ENCODE results near the gene ENOX1.

The ENOX1 gene

GRCh38 chr13:43362556-43362955 lies 424.2 kb downstream of the ENOX1 start:
- TF ChIP-seq PPARA (CRISPR knock-in tag; IDR thresholded peaks at IDR 0.05; ENCODE audit: borderline replicate concordance) (no peak), TCF4 (CRISPR knock-in tag; IDR thresholded peaks at IDR 0.05; ENCODE audit: borderline replicate concordance) (no peak), ESRRG (CRISPR knock-in tag; IDR thresholded peaks at IDR 0.05) (no peak), RARB (CRISPR knock-in tag; IDR thresholded peaks at IDR 0.05) (no peak), PATZ1 (CRISPR knock-in tag; IDR thresholded peaks at IDR 0.05; ENCODE audit: borderline replicate concordance) (no peak), ZNF70 (CRISPR knock-in tag; IDR thresholded peaks at IDR 0.05) (no peak)
- no peak for ATAC-seq

- ATAC-seq, result no peak
- TF ChIP-seq TOX (CRISPR knock-in tag; IDR thresholded peaks at IDR 0.05; ENCODE audit: borderline replicate concordance) (no peak), ISL1 (CRISPR knock-in tag; IDR thresholded peaks at IDR 0.05) (no peak), ZFP30 (CRISPR knock-in tag; IDR thresholded peaks at IDR 0.05) (no peak), RARB (CRISPR knock-in tag; IDR thresholded peaks at IDR 0.05) (no peak), OSR1 (CRISPR knock-in tag; IDR thresholded peaks at IDR 0.05) (no peak), ZC3H10 (CRISPR knock-in tag; IDR thresholded peaks at IDR 0.05) (no peak), TCF4 (CRISPR knock-in tag; IDR thresholded peaks at IDR 0.05; ENCODE audit: borderline replicate concordance) (no peak), ZFP3 (CRISPR knock-in tag; IDR thresholded peaks at IDR 0.05) (no peak), ZNF70 (CRISPR knock-in tag; IDR thresholded peaks at IDR 0.05) (no peak), ZNF8 (CRISPR knock-in tag; IDR thresholded peaks at IDR 0.05) (no peak), GLIS3 (CRISPR knock-in tag; IDR thresholded peaks at IDR 0.05) (no peak), SNAI2 (CRISPR knock-in tag; IDR thresholded peaks at IDR 0.05) (no peak), BACH2 (CRISPR knock-in tag; IDR thresholded peaks at IDR 0.05; ENCODE audit: borderline replicate concordance) (no peak)
- TF ChIP-seq, protein P1, sequence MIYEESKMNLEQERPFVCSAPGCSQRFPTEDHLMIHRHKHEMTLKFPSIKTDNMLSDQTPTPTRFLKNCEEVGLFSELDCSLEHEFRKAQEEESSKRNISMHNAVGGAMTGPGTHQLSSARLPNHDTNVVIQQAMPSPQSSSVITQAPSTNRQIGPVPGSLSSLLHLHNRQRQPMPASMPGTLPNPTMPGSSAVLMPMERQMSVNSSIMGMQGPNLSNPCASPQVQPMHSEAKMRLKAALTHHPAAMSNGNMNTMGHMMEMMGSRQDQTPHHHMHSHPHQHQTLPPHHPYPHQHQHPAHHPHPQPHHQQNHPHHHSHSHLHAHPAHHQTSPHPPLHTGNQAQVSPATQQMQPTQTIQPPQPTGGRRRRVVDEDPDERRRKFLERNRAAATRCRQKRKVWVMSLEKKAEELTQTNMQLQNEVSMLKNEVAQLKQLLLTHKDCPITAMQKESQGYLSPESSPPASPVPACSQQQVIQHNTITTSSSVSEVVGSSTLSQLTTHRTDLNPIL (CRISPR knock-in tag; IDR thresholded peaks at IDR 0.05; ENCODE audit: low read depth), result no peak
- TF ChIP-seq, protein P2, sequence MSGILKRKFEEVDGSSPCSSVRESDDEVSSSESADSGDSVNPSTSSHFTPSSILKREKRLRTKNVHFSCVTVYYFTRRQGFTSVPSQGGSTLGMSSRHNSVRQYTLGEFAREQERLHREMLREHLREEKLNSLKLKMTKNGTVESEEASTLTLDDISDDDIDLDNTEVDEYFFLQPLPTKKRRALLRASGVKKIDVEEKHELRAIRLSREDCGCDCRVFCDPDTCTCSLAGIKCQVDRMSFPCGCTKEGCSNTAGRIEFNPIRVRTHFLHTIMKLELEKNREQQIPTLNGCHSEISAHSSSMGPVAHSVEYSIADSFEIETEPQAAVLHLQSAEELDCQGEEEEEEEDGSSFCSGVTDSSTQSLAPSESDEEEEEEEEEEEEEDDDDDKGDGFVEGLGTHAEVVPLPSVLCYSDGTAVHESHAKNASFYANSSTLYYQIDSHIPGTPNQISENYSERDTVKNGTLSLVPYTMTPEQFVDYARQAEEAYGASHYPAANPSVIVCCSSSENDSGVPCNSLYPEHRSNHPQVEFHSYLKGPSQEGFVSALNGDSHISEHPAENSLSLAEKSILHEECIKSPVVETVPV (CRISPR knock-in tag; IDR thresholded peaks at IDR 0.05), result no peak
Observed at GRCh38 chr13:43360892-43361610, 425.7 kb downstream of the ENOX1 start.

GRCh38 chr13:43360171-43360570 lies 426.6 kb downstream of the ENOX1 start:
- no peak for ATAC-seq
- no peak for TF ChIP-seq GLIS3 (CRISPR knock-in tag; IDR thresholded peaks at IDR 0.05)
- TF ChIP-seq PATZ1 (CRISPR knock-in tag; IDR thresholded peaks at IDR 0.05; ENCODE audit: borderline replicate concordance), result no peak
- TF ChIP-seq RARB (CRISPR knock-in tag; IDR thresholded peaks at IDR 0.05), result no peak
- TF ChIP-seq TOX (CRISPR knock-in tag; IDR thresholded peaks at IDR 0.05; ENCODE audit: borderline replicate concordance), result no peak
- no peak for TF ChIP-seq CSDC2 (CRISPR knock-in tag; IDR thresholded peaks at IDR 0.05)
- no peak for TF ChIP-seq TCF4 (CRISPR knock-in tag; IDR thresholded peaks at IDR 0.05; ENCODE audit: borderline replicate concordance)
- TF ChIP-seq BACH2 (CRISPR knock-in tag; IDR thresholded peaks at IDR 0.05; ENCODE audit: borderline replicate concordance), result no peak
- TF ChIP-seq OSR1 (CRISPR knock-in tag; IDR thresholded peaks at IDR 0.05), result no peak
- TF ChIP-seq, protein P1 (CRISPR knock-in tag; IDR thresholded peaks at IDR 0.05; ENCODE audit: low read depth), result no peak
- TF ChIP-seq, protein P2 (CRISPR knock-in tag; IDR thresholded peaks at IDR 0.05), result no peak
- no peak for TF ChIP-seq POU6F1 (CRISPR knock-in tag; IDR thresholded peaks at IDR 0.05; ENCODE audit: borderline replicate concordance, low read depth)
- TF ChIP-seq ARNTL (CRISPR knock-in tag; IDR thresholded peaks at IDR 0.05; ENCODE audit: borderline replicate concordance, low read depth), result no peak
- TF ChIP-seq ZNF8 (CRISPR knock-in tag; IDR thresholded peaks at IDR 0.05), result no peak
- TF ChIP-seq ZFP3 (CRISPR knock-in tag; IDR thresholded peaks at IDR 0.05), result no peak
- TF ChIP-seq ZC3H10 (CRISPR knock-in tag; IDR thresholded peaks at IDR 0.05), result no peak
- no peak for TF ChIP-seq ESRRG (CRISPR knock-in tag; IDR thresholded peaks at IDR 0.05)
- no peak for TF ChIP-seq PPARA (CRISPR knock-in tag; IDR thresholded peaks at IDR 0.05; ENCODE audit: borderline replicate concordance)
- TF ChIP-seq ZNF70 (CRISPR knock-in tag; IDR thresholded peaks at IDR 0.05), result no peak
- no peak for TF ChIP-seq ZFP30 (CRISPR knock-in tag; IDR thresholded peaks at IDR 0.05)
